ENCODE measurements around the gene RBM8A. TPM values are rescaled to one million over a fixed set of nuclear protein-coding genes. Genes with fewer than 3 reads are reported as not detected.

The RBM8A gene
- total RNA-seq, 1 donor from 2014 or later: 360 TPM

GRCh38 chr1:145885738-145886287, 41.5 kb downstream of the RBM8A start, which contains the start of gene ANKRD35:
Gene ANKRD35, minus strand, starts transcription at chr1:145885866. Its CDS starts 108 bp downstream, at chr1:145885758.
- no peak for TF ChIP-seq CTCF (conservative IDR thresholded peaks at IDR 0.05; ENCODE audit: low read depth, low read length)
- peak within 1 kb of the TSS; percentile 73 for H3K4me3 ChIP-seq (ENCODE audit: low read depth, low read length)
- no peak for DNase-seq (ENCODE audit: low read depth)

GRCh38 chr1:145884675-145885074, 42.6 kb downstream of the RBM8A start:
- no peak for DNase-seq (ENCODE audit: low read depth)
- no peak overlapping the region for H3K4me3 ChIP-seq (ENCODE audit: low read depth, low read length)
- TF ChIP-seq CTCF (conservative IDR thresholded peaks at IDR 0.05; ENCODE audit: low read depth, low read length): no peak

GRCh38 chr1:145879775-145880174, 47.5 kb downstream of the RBM8A start:
- DNase-seq (ENCODE audit: low read depth): no peak
- no peak overlapping the region for H3K4me3 ChIP-seq (ENCODE audit: low read depth, low read length)
- TF ChIP-seq CTCF (conservative IDR thresholded peaks at IDR 0.05; ENCODE audit: low read depth, low read length): no peak

GRCh38 chr1:145878724-145879123, 48.6 kb downstream of the RBM8A start:
- DNase-seq (ENCODE audit: low read depth): no peak
- TF ChIP-seq CTCF (conservative IDR thresholded peaks at IDR 0.05; ENCODE audit: low read depth, low read length): no peak
- no peak overlapping the region for H3K4me3 ChIP-seq (ENCODE audit: low read depth, low read length)

GRCh38 chr1:145877923-145878486, 49.3 kb downstream of the RBM8A start:
- no peak for DNase-seq (ENCODE audit: low read depth)
- TF ChIP-seq CTCF (conservative IDR thresholded peaks at IDR 0.05; ENCODE audit: low read depth, low read length): no peak
- H3K4me3 ChIP-seq (ENCODE audit: low read depth, low read length): no peak overlapping the region

- no peak for TF ChIP-seq CTCF (conservative IDR thresholded peaks at IDR 0.05; ENCODE audit: low read depth, low read length)
- no peak for DNase-seq (ENCODE audit: low read depth)
- no peak overlapping the region for H3K4me3 ChIP-seq (ENCODE audit: low read depth, low read length)
Observed at GRCh38 chr1:145874646-145875045, 52.6 kb downstream of the RBM8A start.
